Tibial nerve (tissue), 4 donors: ENCODE results near the gene GATA6. TPM values are rescaled to one million over a fixed set of nuclear protein-coding genes. Genes with fewer than 3 reads are reported as not detected.
"Not testable (repeated sequence)": the region's sequence is repeated elsewhere in the genome, so short reads cannot be mapped to it uniquely, and the experiment has no call there.

Experiments used
- DNase-seq, 2 donors: peaks; one replicate each; pipeline ENCODE4 v3.0.0-alpha.2; 2019; ENCODE audit warnings: low spot score in 2 of 2
- H3K27ac ChIP-seq, 4 donors: fragments of 200-600 bp; sonication (generic) in 3 of 4; one replicate each; pipeline ENCODE4 v1.5.1; 2017 to 2019; ENCODE audit warnings: mild to moderate bottlenecking in 1 of 4
- H3K27me3 ChIP-seq, 2 donors: fragments of 200-600 bp; sonication (generic) in 1 of 2; one replicate each; pipeline versions ENCODE4 v1.5.1 to v1.6.0; 2017 to 2019
- H3K36me3 ChIP-seq, 3 donors: fragments of 200-600 bp; sonication (generic); one replicate each; pipeline ENCODE4 v1.5.1; 2018 to 2019
- H3K4me1 ChIP-seq, 4 donors: fragments of 200-600 bp; sonication (generic) in 3 of 4; one replicate each; pipeline ENCODE4 v1.5.1; 2017 to 2019
- H3K4me3 ChIP-seq, 4 donors: fragments of 200-600 bp; sonication (generic) in 3 of 4; one replicate each; pipeline ENCODE4 v1.5.1; 2017 to 2019; ENCODE audit warnings: mild to moderate bottlenecking in 1 of 4, moderate library complexity in 1 of 4
- H3K9me3 ChIP-seq, 4 donors: fragments of 200-600 bp; sonication (generic) in 3 of 4; one replicate each; pipeline ENCODE4 v1.5.1; 2017 to 2019
- EP300 ChIP-seq, 2 donors: sonication (generic); formaldehyde crosslinking; IDR thresholded peaks; one replicate each; pipeline ENCODE4 v1.6.1; 2017; ENCODE audit warnings: antibody characterized with exemption in 2 of 2, mild to moderate bottlenecking in 1 of 2
- POLR2A ChIP-seq, 2 donors: fragments of 450-650 bp; IDR thresholded peaks; one replicate each; pipeline ENCODE4 v1.6.1; 2017; ENCODE audit warnings: antibody characterized with exemption in 2 of 2, mild to moderate bottlenecking in 2 of 2, moderate library complexity in 2 of 2
- WGBS, 2 donors: methylation state at CpG; one replicate each; pipeline ENCODE4 v1.1.5; 2018; 5-methylcytosine and 5-hydroxymethylcytosine counted together
- total RNA-seq, 4 donors: library from RNA; depleted of rRNA; stranded (reverse); fragments of >200 nt; gene quantifications; one replicate each; pipeline ENCODE4 v1.1.0, GENCODE V29; 2016
- TF ChIP-seq, protein P1 (sequence below), 5 experiments: fragments of 200-600 bp in 3 of 5; fragments of 450-650 bp in 2 of 5; sonication (generic) in 3 of 5; IDR thresholded peaks; one replicate each; pipeline ENCODE4 v1.5.1; 2016 to 2019; ENCODE audit warnings: antibody characterized with exemption in 5 of 5, mild to moderate bottlenecking in 3 of 5, moderate library complexity in 2 of 5

GATA6 gene
- total RNA-seq, 4 donors from 2014 or later: 4.2 to 8.4 (median 7.2) TPM

DNA sequence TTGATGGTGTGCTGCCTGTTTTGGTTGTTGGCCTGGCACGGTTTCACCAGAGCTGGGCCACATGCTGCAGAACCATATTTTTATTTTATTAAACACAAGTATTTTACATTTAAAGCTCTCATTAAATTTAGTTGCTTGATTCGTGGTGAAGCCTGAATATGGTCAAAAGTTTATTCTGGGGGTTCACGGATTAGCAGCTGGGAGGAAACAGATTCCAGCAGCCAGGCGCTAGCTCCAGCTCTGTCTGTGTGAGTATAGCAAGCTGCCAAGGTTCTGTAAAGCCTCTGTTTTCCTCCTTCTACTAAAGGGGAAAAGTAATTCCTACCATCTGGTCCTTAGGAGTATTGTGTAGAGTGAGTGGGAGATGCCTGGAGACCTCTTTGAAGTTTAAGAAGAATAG lies 22.5 kb downstream of the GATA6 start:
- H3K36me3 ChIP-seq: no peaks in the 10 kb centered on the region
- no peaks in the 10 kb centered on the region for H3K4me1 ChIP-seq
- TF ChIP-seq EP300 (IDR thresholded peaks at IDR 0.05) (no peak), POLR2A (IDR thresholded peaks at IDR 0.05) (no peak)
- TF ChIP-seq, protein P1, sequence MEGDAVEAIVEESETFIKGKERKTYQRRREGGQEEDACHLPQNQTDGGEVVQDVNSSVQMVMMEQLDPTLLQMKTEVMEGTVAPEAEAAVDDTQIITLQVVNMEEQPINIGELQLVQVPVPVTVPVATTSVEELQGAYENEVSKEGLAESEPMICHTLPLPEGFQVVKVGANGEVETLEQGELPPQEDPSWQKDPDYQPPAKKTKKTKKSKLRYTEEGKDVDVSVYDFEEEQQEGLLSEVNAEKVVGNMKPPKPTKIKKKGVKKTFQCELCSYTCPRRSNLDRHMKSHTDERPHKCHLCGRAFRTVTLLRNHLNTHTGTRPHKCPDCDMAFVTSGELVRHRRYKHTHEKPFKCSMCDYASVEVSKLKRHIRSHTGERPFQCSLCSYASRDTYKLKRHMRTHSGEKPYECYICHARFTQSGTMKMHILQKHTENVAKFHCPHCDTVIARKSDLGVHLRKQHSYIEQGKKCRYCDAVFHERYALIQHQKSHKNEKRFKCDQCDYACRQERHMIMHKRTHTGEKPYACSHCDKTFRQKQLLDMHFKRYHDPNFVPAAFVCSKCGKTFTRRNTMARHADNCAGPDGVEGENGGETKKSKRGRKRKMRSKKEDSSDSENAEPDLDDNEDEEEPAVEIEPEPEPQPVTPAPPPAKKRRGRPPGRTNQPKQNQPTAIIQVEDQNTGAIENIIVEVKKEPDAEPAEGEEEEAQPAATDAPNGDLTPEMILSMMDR (IDR thresholded peaks at IDR 0.05): no peak
- H3K4me3 ChIP-seq: no peak overlapping the region
- peaks cover 0 to 10% of the 10 kb centered on the region in 2 donors for H3K27me3 ChIP-seq
- no peak for DNase-seq
- H3K27ac ChIP-seq: no peak overlapping the region
- WGBS, 2 donors: 60 to 63% methylated on average over 4 of the region's 4 CpGs
- no peaks in the 10 kb centered on the region for H3K9me3 ChIP-seq

DNA sequence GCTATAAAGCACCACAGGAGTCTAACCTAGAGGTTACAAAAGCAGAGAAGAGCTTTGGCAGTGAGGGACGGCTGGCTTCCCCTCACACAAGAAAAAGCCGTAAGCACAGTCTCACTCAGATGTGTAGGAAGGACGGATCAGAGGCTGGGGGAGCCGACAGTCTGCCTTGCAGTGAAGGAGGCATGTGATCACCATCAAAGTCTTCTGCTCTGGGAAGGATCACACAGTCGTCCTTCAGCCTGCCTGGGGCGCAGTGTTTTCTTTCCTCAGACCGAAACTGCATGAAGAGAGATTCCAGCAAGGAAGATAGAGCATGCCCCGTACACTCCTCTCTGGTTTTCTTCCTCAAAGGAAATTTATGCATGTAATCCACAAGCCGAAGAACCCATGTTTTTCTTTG lies 24.1 kb downstream of the GATA6 start:
- WGBS, 2 donors: 44 to 59% methylated on average over 9 of the region's 9 CpGs
- Histone ChIP-seq H3K27me3 (peaks cover 0 to 10% of the 10 kb centered on the region in 2 donors), H3K4me1 (no peaks in the 10 kb centered on the region), H3K27ac (peak overlapping the region in 1 of 4 donors; percentile 7), H3K9me3 (no peaks in the 10 kb centered on the region), H3K4me3 (no peak overlapping the region), H3K36me3 (no peaks in the 10 kb centered on the region)
- TF ChIP-seq, protein P1 (IDR thresholded peaks at IDR 0.05): no peak
- TF ChIP-seq EP300 (IDR thresholded peaks at IDR 0.05): no peak
- no peak for TF ChIP-seq POLR2A (IDR thresholded peaks at IDR 0.05)
- no peak for DNase-seq

DNA sequence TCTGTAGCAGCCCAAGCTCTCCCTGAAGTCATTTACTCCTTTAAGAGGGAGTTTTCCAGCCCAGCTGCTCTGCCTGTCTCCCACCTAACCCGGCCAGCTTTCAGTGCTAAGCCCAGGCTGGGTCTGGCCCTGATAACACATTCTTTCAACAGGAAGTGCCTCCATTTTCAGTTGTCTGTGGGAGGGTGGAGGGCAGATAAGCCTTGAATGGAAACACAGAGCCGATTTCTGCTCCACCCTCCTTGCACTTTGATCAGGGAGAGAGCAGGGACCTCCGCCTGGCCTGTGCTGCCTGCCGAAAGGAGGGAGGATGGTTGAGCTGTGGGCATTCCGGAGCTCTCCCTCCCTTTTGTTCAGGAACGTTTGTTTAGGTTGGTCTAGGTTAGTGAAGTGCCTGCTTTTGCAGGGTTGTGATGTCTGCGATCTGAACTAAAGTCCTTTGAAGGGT lies 24.8 kb downstream of the GATA6 start:
- H3K9me3 ChIP-seq: no peaks in the 10 kb centered on the region
- TF ChIP-seq EP300 (IDR thresholded peaks at IDR 0.05) (no peak), POLR2A (IDR thresholded peaks at IDR 0.05) (no peak)
- TF ChIP-seq, protein P1 (IDR thresholded peaks at IDR 0.05): no peak
- H3K4me3 ChIP-seq: no peak overlapping the region
- no peaks in the 10 kb centered on the region for H3K4me1 ChIP-seq
- peaks cover 0 to 10% of the 10 kb centered on the region in 2 donors for H3K27me3 ChIP-seq
- H3K27ac ChIP-seq: peak overlapping the region in 1 of 4 donors; percentile 7
- no peak for DNase-seq
- no peaks in the 10 kb centered on the region for H3K36me3 ChIP-seq
- 52 to 56% methylated on average over 7 of the region's 7 CpGs for WGBS, 2 donors

DNA sequence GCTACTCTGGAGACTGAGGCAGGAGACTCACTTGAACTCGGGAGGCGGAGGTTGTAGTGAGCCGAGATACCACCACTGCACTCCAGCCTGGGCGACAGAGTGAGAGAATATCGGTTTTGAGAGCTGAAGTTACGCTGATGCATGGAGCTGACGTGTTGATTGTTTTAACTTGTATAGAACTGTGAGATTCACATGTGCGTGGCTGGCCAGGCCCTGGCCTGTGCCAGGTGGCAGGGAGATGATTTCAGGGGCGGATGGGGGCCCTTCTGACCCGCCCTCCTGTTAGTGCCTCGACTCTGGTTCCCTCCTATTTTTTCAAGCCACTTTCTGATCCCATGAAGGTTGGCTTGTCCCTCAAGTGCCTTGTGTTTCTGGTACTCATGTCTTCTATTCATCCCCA lies 25.7 kb downstream of the GATA6 start:
- Histone ChIP-seq H3K4me1 (no peaks in the 10 kb centered on the region), H3K9me3 (no peaks in the 10 kb centered on the region), H3K27me3 (peaks cover 0 to 7% of the 10 kb centered on the region in 2 donors), H3K27ac (no peak overlapping the region), H3K36me3 (no peaks in the 10 kb centered on the region), H3K4me3 (no peak overlapping the region)
- no peak for TF ChIP-seq EP300 (IDR thresholded peaks at IDR 0.05)
- TF ChIP-seq, protein P1 (IDR thresholded peaks at IDR 0.05): no peak
- no peak for TF ChIP-seq POLR2A (IDR thresholded peaks at IDR 0.05)
- 91% methylated on average over 11 of the region's 11 CpGs for WGBS, 2 donors
- DNase-seq: no peak

DNA sequence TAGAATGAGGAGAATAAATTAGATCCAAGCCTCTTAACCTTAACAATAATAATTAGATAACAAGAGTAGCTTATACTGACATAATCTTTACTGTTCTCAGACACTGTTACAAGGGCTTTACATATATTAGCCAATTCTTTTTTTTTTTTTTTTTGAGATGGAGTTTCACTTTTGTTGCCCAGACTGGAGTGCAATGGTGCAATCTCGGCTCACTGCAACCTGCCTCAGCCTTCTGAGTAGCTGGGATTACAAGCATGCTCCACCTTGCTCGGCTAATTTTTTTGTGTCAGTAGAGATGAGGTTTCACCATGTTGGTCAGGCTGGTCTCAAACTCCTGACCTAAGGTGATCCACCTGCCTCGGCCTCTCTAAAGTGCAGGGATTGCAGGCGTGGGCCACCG lies 27.6 kb downstream of the GATA6 start:
- DNase-seq, H3K27ac ChIP-seq, H3K4me3 ChIP-seq, H3K9me3 ChIP-seq, H3K36me3 ChIP-seq, H3K4me1 ChIP-seq, H3K27me3 ChIP-seq: not testable (repeated sequence)
- WGBS, 2 donors: 90 to 94% methylated on average over 5 of the region's 5 CpGs

DNA sequence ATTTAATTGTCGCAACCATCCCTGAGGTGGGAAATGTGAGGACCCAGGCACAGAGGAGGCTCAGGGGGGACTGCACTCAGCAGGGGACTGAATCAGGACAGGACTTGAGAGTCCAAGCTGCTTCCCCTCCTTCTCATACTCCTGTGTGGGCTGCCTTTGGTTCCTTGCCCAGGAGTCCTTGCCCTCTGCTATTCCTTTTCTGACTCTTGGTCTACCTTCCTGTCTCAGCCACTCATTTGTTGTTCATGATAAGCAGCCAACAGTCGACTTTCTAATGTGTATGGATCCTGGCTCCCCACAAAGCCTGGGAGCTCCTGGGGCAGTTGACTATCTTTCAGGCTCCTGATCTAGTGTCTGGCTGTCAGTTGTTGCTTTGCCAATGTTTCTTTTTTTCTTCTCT lies 28.3 kb downstream of the GATA6 start:
- 73 to 75% methylated on average over 2 of the region's 2 CpGs for WGBS, 2 donors
- DNase-seq: no peak
- no peaks in the 10 kb centered on the region for H3K36me3 ChIP-seq
- H3K4me3 ChIP-seq: no peak overlapping the region
- no peak overlapping the region for H3K27ac ChIP-seq
- H3K4me1 ChIP-seq: no peaks in the 10 kb centered on the region
- no peaks in the 10 kb centered on the region for H3K9me3 ChIP-seq
- H3K27me3 ChIP-seq: no peaks in the 10 kb centered on the region
- TF ChIP-seq EP300 (IDR thresholded peaks at IDR 0.05) (no peak), POLR2A (IDR thresholded peaks at IDR 0.05) (no peak)
- TF ChIP-seq, protein P1 (IDR thresholded peaks at IDR 0.05): no peak
